ENCODE data around the gene TRDN. TPM values are rescaled to one million over a fixed set of nuclear protein-coding genes. Genes with fewer than 3 reads are reported as not detected.

The TRDN gene
- total RNA-seq, 2 donors from 2014 or later = not detected

DNA sequence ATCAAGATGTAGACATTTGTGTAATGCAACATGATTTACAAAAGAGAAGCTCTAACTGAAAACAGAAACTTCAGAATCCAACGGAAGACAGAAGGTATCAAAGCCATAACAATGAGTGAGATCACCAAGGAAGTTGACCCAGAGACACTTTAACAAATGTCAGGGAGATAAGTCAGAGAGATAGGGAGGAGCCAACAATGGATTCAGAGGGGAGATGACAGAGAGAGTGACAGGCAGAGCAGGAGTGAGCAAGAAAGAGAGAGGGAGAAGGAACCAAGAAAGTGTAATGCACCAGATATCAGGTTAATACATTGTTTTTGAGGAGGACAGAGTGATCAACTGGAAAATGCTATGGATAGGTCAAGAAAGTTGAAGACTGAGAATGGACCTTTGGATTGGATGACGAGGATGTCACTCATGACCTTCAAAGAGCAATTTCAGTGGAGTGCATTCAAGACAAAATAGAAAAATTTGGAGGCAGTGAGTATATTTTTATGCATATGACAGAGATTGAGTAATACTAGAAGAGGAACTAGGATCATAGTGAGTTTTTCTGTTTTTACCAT is 86.6 kb downstream of the TRDN start:
- H3K4me3 ChIP-seq = no peak overlapping the region
- 38 to 41% methylated on average over 2 of the region's 2 CpGs for WGBS, 2 donors
- H3K27me3 ChIP-seq = no peaks in the 10 kb centered on the region
- TF ChIP-seq, protein P1, sequence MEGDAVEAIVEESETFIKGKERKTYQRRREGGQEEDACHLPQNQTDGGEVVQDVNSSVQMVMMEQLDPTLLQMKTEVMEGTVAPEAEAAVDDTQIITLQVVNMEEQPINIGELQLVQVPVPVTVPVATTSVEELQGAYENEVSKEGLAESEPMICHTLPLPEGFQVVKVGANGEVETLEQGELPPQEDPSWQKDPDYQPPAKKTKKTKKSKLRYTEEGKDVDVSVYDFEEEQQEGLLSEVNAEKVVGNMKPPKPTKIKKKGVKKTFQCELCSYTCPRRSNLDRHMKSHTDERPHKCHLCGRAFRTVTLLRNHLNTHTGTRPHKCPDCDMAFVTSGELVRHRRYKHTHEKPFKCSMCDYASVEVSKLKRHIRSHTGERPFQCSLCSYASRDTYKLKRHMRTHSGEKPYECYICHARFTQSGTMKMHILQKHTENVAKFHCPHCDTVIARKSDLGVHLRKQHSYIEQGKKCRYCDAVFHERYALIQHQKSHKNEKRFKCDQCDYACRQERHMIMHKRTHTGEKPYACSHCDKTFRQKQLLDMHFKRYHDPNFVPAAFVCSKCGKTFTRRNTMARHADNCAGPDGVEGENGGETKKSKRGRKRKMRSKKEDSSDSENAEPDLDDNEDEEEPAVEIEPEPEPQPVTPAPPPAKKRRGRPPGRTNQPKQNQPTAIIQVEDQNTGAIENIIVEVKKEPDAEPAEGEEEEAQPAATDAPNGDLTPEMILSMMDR (IDR thresholded peaks at IDR 0.05) = no peak
- TF ChIP-seq POLR2A (IDR thresholded peaks at IDR 0.05) = no peak
- ATAC-seq (no peak), DNase-seq (no peak)
- H3K27ac ChIP-seq = no peak overlapping the region
- intact Hi-C loops (cut with DNase I) = no loop called here
- H3K9me3 ChIP-seq = no peaks in the 10 kb centered on the region
- no peaks in the 10 kb centered on the region for H3K4me1 ChIP-seq
- H3K36me3 ChIP-seq (replicated peaks in 1 of 2; ENCODE audit: insufficient read depth in 1 of 2, low read depth in 2 of 2) = no peaks in the 10 kb centered on the region

DNA sequence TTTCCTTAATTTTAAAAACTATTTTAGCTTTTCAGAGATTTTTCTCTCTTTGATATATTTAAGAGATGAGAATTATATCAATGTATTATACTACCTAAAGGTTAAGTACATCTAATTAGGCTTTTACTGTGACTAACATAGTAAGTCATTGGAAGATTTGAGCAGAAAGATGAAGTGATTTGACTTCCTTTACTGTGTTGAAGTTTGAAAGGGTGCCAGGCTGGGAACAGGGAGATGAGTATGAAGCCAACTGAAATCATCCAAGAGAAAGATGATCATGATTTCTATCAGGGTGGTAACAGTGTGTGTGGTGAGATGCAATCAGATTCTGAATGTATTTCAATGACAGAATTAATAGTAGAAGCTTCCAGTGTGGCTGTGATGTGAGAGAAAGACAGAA is 87.3 kb downstream of the TRDN start:
- no peaks in the 10 kb centered on the region for H3K4me1 ChIP-seq
- intact Hi-C loops (cut with DNase I) = no loop called here
- no peak overlapping the region for H3K27ac ChIP-seq
- ATAC-seq (no peak), DNase-seq (no peak)
- H3K4me3 ChIP-seq = no peak overlapping the region
- H3K9me3 ChIP-seq = no peaks in the 10 kb centered on the region
- H3K36me3 ChIP-seq (replicated peaks in 1 of 2; ENCODE audit: insufficient read depth in 1 of 2, low read depth in 2 of 2) = no peaks in the 10 kb centered on the region
- TF ChIP-seq POLR2A (IDR thresholded peaks at IDR 0.05) = no peak
- TF ChIP-seq, protein P1 (IDR thresholded peaks at IDR 0.05) = no peak
- no peaks in the 10 kb centered on the region for H3K27me3 ChIP-seq

DNA sequence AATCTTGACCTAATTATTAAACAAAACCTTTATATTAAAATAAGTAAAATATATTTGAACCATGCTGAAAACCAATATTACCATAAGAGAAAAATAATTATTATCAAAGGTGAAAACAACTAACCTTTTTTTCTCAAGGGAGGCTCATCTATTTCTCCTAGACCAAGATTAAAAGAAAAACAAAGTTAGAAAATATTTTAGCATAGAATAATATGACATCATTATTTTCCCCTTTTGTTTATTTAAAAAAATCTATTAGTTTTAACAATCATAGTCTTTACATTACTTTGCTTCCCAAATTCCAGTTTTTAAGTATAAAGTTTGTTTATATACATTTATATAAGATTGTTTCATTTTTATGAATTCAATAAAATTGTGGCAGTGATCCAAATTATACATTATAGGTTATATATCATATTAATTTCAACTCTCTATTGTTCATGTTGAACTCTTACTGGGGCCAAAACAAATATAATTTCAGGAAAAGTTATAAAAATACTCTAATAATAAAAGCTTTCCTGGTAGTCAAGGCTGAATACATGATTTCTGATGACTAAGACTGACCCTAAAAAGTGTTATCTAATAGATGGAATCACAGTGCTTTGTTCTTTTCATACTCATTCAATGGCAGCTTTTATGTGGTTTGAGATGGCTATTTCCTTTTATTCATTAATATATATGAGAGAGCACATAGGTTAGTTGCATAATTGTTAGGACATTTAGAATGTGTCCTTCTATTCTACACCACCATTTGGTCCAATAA is 89.4 kb downstream of the TRDN start:
- no peak for ATAC-seq
- no peak overlapping the region for H3K27ac ChIP-seq
- TF ChIP-seq, protein P1 (IDR thresholded peaks at IDR 0.05) = no peak
- no peaks in the 10 kb centered on the region for H3K9me3 ChIP-seq
- H3K27me3 ChIP-seq = no peaks in the 10 kb centered on the region
- no peaks in the 10 kb centered on the region for H3K4me1 ChIP-seq
- DNase-seq = no peak
- no peaks in the 10 kb centered on the region for H3K36me3 ChIP-seq (replicated peaks in 1 of 2; ENCODE audit: insufficient read depth in 1 of 2, low read depth in 2 of 2)
- H3K4me3 ChIP-seq = no peak overlapping the region
- intact Hi-C loops (cut with DNase I) = no loop called here

DNA sequence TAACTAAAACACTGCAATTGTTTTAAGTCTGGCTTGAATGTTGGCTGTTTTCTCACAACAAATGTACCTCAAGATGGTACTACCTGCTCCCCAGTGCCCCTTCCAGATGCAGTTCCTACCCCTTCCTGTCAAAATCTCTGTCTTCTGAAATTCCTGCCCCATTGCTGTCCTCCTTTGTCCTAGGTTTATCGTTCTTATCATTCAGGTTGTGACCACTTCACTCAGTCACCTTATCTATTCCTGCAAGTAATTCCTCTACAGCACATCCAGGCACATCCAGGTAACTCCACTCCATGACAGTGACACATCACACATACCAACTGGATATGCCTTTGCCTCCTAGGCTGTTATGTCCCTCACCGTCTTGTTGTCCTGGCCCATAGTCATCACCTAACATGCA is 90.2 kb downstream of the TRDN start:
- H3K27me3 ChIP-seq = no peaks in the 10 kb centered on the region
- TF ChIP-seq, protein P1 (IDR thresholded peaks at IDR 0.05) = no peak
- no peak for TF ChIP-seq POLR2A (IDR thresholded peaks at IDR 0.05)
- no peak overlapping the region for H3K27ac ChIP-seq
- no peak for ATAC-seq
- no peaks in the 10 kb centered on the region for H3K36me3 ChIP-seq (replicated peaks in 1 of 2; ENCODE audit: insufficient read depth in 1 of 2, low read depth in 2 of 2)
- DNase-seq = no peak
- no peaks in the 10 kb centered on the region for H3K4me1 ChIP-seq
- H3K9me3 ChIP-seq = no peaks in the 10 kb centered on the region
- WGBS, 2 donors = 42 to 48% methylated on average over 2 of the region's 2 CpGs
- no peak overlapping the region for H3K4me3 ChIP-seq
- intact Hi-C loops (cut with DNase I) = no loop called here

DNA sequence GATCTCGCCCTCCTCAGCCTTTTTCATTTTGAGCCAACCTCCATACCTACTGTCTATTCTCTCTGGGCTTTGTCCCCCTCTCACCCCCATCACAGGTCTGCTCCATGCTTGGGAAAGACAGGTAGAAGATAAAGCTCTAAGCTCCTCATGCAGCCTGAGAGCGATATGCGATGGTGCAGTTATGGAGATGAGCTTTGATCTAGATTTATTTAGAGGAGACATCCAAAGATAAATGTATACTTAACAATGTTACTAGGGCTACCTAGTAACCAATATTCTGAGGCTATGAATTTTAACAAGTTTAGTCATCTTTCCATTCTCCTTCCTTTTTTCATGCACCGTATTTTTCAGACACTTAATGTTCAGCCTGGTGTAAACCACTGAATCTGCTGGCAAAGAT is 95.3 kb downstream of the TRDN start:
- Histone ChIP-seq H3K4me1 (no peaks in the 10 kb centered on the region), H3K36me3 (replicated peaks in 1 of 2; ENCODE audit: insufficient read depth in 1 of 2, low read depth in 2 of 2) (no peaks in the 10 kb centered on the region), H3K27me3 (no peaks in the 10 kb centered on the region), H3K9me3 (no peaks in the 10 kb centered on the region), H3K27ac (no peak overlapping the region), H3K4me3 (no peak overlapping the region)
- intact Hi-C loops (cut with DNase I) = no loop called here
- 62 to 78% methylated on average over 4 of the region's 4 CpGs for WGBS, 2 donors
- ATAC-seq (no peak), DNase-seq (no peak)
- TF ChIP-seq POLR2A (IDR thresholded peaks at IDR 0.05) = no peak
- TF ChIP-seq, protein P1 (IDR thresholded peaks at IDR 0.05) = no peak

Data from body of pancreas (tissue), 4 donors.